Measurements from ENCODE around the gene GSTM3.

The GSTM3 gene

GRCh38 chr1:109780982-109781381, 40.1 kb upstream of the GSTM3 start (continued):
- no peak for TF ChIP-seq ZNF658 (tag by site-specific recombination; IDR thresholded peaks at IDR 0.05)
- TF ChIP-seq ZBTB48 (tag by site-specific recombination; IDR thresholded peaks at IDR 0.05): no peak

- Histone ChIP-seq H3K4me1 (ENCODE audit: control insufficient read depth, insufficient read depth, low read length) (no peaks in the 10 kb centered on the region), H3K27ac (ENCODE audit: extremely low read depth, low read depth, low read length) (no peak overlapping the region), H3K4me3 (ENCODE audit: low read depth, low read length) (no peak overlapping the region), H3K9me3 (ENCODE audit: control insufficient read depth, insufficient read depth, low read depth, low read length) (no peaks in the 10 kb centered on the region), H3K36me3 (ENCODE audit: control insufficient read depth in 2 of 2, insufficient read depth in 1 of 2, low read length in 2 of 2) (no peaks in the 10 kb centered on the region)
- ChIA-PET CTCF (interaction anchor here (0.6 to 17.6 kb wide), 20 partner anchors 11 to 338 kb away, joined by 3 to 522 read pairs (median 5); partner anchors contain the start of genes AHCYL1 and GNAI3), POLR2A (interaction anchor here (1.2 to 3.2 kb wide), 2 partner anchors 144 to 206 kb away, joined by 3 to 22 read pairs; partner anchors contain the start of gene AHCYL1)
- TF ChIP-seq TRIM28 (IDR thresholded peaks at IDR 0.05; ENCODE audit: borderline replicate concordance, low read length) (no peak), ZNF580 (tag by site-specific recombination; IDR thresholded peaks at IDR 0.05) (no peak), ZNF335 (tag by site-specific recombination; conservative IDR thresholded peaks at IDR 0.05) (no peak), ZNF701 (tag by site-specific recombination; IDR thresholded peaks at IDR 0.05) (no peak), ZFP37 (tag by site-specific recombination; IDR thresholded peaks at IDR 0.05) (no peak), ZNF114 (tag by site-specific recombination; IDR thresholded peaks at IDR 0.05) (no peak), ZNF600 (tag by site-specific recombination; IDR thresholded peaks at IDR 0.05) (no peak), ZBTB26 (tag by site-specific recombination; optimal IDR thresholded peaks at IDR 0.05) (no peak), ZNF776 (tag by site-specific recombination; IDR thresholded peaks at IDR 0.05; ENCODE audit: borderline replicate concordance) (no peak), ZNF311 (tag by site-specific recombination; IDR thresholded peaks at IDR 0.05; ENCODE audit: borderline replicate concordance) (no peak), ZNF10 (tag by site-specific recombination; IDR thresholded peaks at IDR 0.05) (no peak), ZBTB6 (tag by site-specific recombination; IDR thresholded peaks at IDR 0.05) (no peak), REPIN1 (tag by site-specific recombination; IDR thresholded peaks at IDR 0.05; ENCODE audit: low read depth) (no peak), ZNF830 (tag by site-specific recombination; IDR thresholded peaks at IDR 0.05; ENCODE audit: low read depth) (no peak), ZNF529 (tag by site-specific recombination; IDR thresholded peaks at IDR 0.05; ENCODE audit: insufficient replicate concordance) (no peak), ZFP3 (tag by site-specific recombination; IDR thresholded peaks at IDR 0.05; ENCODE audit: low read depth) (no peak)
Observed at GRCh38 chr1:109777980-109778625, 37.3 kb upstream of the GSTM3 start.

GRCh38 chr1:109777436-109777835, 36.6 kb upstream of the GSTM3 start:
- H3K9me3 ChIP-seq (ENCODE audit: control insufficient read depth, insufficient read depth, low read depth, low read length): no peaks in the 10 kb centered on the region
- TF ChIP-seq ZNF548 (tag by site-specific recombination; IDR thresholded peaks at IDR 0.05) (no peak), ZNF747 (tag by site-specific recombination; IDR thresholded peaks at IDR 0.05) (no peak), WT1 (tag by site-specific recombination; IDR thresholded peaks at IDR 0.05) (no peak), KLF1 (tag by site-specific recombination; IDR thresholded peaks at IDR 0.05) (no peak), ZNF16 (tag by site-specific recombination; IDR thresholded peaks at IDR 0.05; ENCODE audit: low read depth) (no peak)
- no peak overlapping the region for H3K4me3 ChIP-seq (ENCODE audit: low read depth, low read length)
- H3K36me3 ChIP-seq (ENCODE audit: control insufficient read depth in 2 of 2, insufficient read depth in 1 of 2, low read length in 2 of 2): no peaks in the 10 kb centered on the region
- ChIA-PET CTCF (interaction anchor here (0.6 to 17.6 kb wide), 32 partner anchors 12 to 252 kb away, joined by 3 to 522 read pairs (median 4); partner anchors contain the start of genes AHCYL1 and GNAI3), POLR2A (interaction anchor here (0.6 to 3.2 kb wide), 4 partner anchors 145 to 257 kb away, joined by 3 to 22 read pairs (median 4); partner anchors contain the start of genes AHCYL1 and STRIP1)
- H3K27ac ChIP-seq (ENCODE audit: extremely low read depth, low read depth, low read length): no peak overlapping the region
- no peaks in the 10 kb centered on the region for H3K4me1 ChIP-seq (ENCODE audit: control insufficient read depth, insufficient read depth, low read length)

Data from HEK293 (cell line).